PC-3 (cell line): ENCODE data around the gene GPC3.

Experiments used
- CTCF ChIP-seq: fragments of 300-600 bp; sonication (generic); conservative IDR thresholded peaks from 2 replicates; pipeline ENCODE4 v1.5.1; 2017; ENCODE audit warnings: antibody characterized with exemption, low read depth, mild to moderate bottlenecking, low read length
- EZH2phosphoT487 ChIP-seq: fragments of 300-600 bp; sonication (generic); IDR thresholded peaks from 2 replicates; pipeline ENCODE4 v1.6.1; 2018; ENCODE audit warnings: mild to moderate bottlenecking, antibody characterized with exemption, low read length, borderline replicate concordance

GRCh38 chrX:133980832-133981588, 4.4 kb downstream of the GPC3 start:
- TF ChIP-seq CTCF (no peak), EZH2phosphoT487 (no peak)
